HepG2 (cell line): ENCODE measurements around the gene CD300LF. TPM values are rescaled to one million over a fixed set of nuclear protein-coding genes. Genes with fewer than 3 reads are reported as not detected.

ENCODE experiments used
- ATAD3A ChIP-seq: sonication (generic); formaldehyde crosslinking; IDR thresholded peaks from 2 replicates; pipeline ENCODE4 v1.4.0; 2020; ENCODE audit warnings: missing genetic modification reagents
- ATF3 ChIP-seq: sonication (generic); formaldehyde crosslinking; IDR thresholded peaks from 2 replicates; pipeline ENCODE4 v1.4.0; 2020; ENCODE audit warnings: missing genetic modification reagents
- CCDC6 ChIP-seq: sonication (generic); formaldehyde crosslinking; IDR thresholded peaks from 2 replicates; pipeline ENCODE4 v1.8.1; 2022; ENCODE audit warnings: mild to moderate bottlenecking, missing genetic modification reagents, moderate library complexity
- CSRNP2 ChIP-seq: sonication (generic); formaldehyde crosslinking; conservative IDR thresholded peaks from 2 replicates; pipeline ENCODE4 v1.8.0; 2022; ENCODE audit warnings: low read depth, missing genetic modification reagents
- FOSL2 ChIP-seq: sonication (generic); formaldehyde crosslinking; IDR thresholded peaks from 2 replicates; pipeline ENCODE4 v1.4.0; 2020; ENCODE audit warnings: missing genetic modification reagents
- HDAC1 ChIP-seq: sonication (generic); formaldehyde crosslinking; IDR thresholded peaks from 2 replicates; pipeline ENCODE4 v1.5.1; 2020; ENCODE audit warnings: mild to moderate bottlenecking, missing genetic modification reagents
- HNRNPH1 ChIP-seq: fragments of 200-400 bp; formaldehyde crosslinking; optimal IDR thresholded peaks from 2 replicates; pipeline ENCODE3; 2017; ENCODE audit warnings: mild to moderate bottlenecking, low read depth, low read length
- KLF11 ChIP-seq: IDR thresholded peaks from 2 replicates; pipeline ENCODE4 v1.6.1; 2016; ENCODE audit warnings: missing compliant biosample characterization
- KLF6 ChIP-seq: IDR thresholded peaks from 2 replicates; pipeline ENCODE4 v1.8.0; 2016; ENCODE audit warnings: missing biosample characterization, missing genetic modification reagents
- MYC ChIP-seq: sonication (generic); formaldehyde crosslinking; IDR thresholded peaks from 2 replicates; pipeline ENCODE4 v1.9.0; 2021; ENCODE audit warnings: missing genetic modification reagents, borderline replicate concordance
- MYNN ChIP-seq: sonication (generic); formaldehyde crosslinking; IDR thresholded peaks from 2 replicates; pipeline ENCODE4 v1.4.0; 2020; ENCODE audit warnings: mild to moderate bottlenecking, low read depth, missing genetic modification reagents
- NFRKB ChIP-seq: fragments of 450-650 bp; IDR thresholded peaks from 2 replicates; pipeline ENCODE4 v1.6.1; 2017
- NR2F1 ChIP-seq, 2 experiments: fragments of 450-650 bp in 1 of 2; formaldehyde crosslinking in 1 of 2; IDR thresholded peaks; 2 replicates each; pipeline versions ENCODE4 v1.5.0 to v1.6.1; 2016 to 2020; ENCODE audit warnings: mild to moderate bottlenecking in 1 of 2, missing compliant biosample characterization in 1 of 2, missing genetic modification reagents in 1 of 2, moderate library complexity in 1 of 2
- SRF ChIP-seq: IDR thresholded peaks from 2 replicates; pipeline ENCODE4 v1.6.1; 2011; ENCODE audit warnings: mild to moderate bottlenecking, low read depth, low read length, moderate library complexity
- TEAD3 ChIP-seq: optimal IDR thresholded peaks from 2 replicates; pipeline ENCODE3; 2016; ENCODE audit warnings: borderline replicate concordance
- TRIM22 ChIP-seq: fragments of 450-650 bp; IDR thresholded peaks from 2 replicates; pipeline ENCODE4 v1.6.1; 2017
- XRCC5 ChIP-seq: fragments of 200-400 bp; formaldehyde crosslinking; optimal IDR thresholded peaks from 2 replicates; pipeline ENCODE3; 2017; ENCODE audit warnings: mild to moderate bottlenecking, low read length
- ZBTB34 ChIP-seq: sonication (generic); formaldehyde crosslinking; IDR thresholded peaks from 2 replicates; pipeline ENCODE4 v1.8.0; 2022; ENCODE audit warnings: mild to moderate bottlenecking, missing genetic modification reagents
- ZBTB7A ChIP-seq: sonication (generic); formaldehyde crosslinking; IDR thresholded peaks from 2 replicates; pipeline ENCODE4 v1.8.0; 2022; ENCODE audit warnings: mild to moderate bottlenecking, missing genetic modification reagents
- ZFP36 ChIP-seq: fragments of 150-350 bp; IDR thresholded peaks from 2 replicates; pipeline ENCODE4 v1.6.1; 2018; ENCODE audit warnings: borderline replicate concordance, low read length, low read depth; ENCODE audit not compliant: partially characterized antibody
- ZNF251 ChIP-seq: sonication (generic); formaldehyde crosslinking; IDR thresholded peaks from 2 replicates; pipeline ENCODE4 v1.9.0; 2021; ENCODE audit warnings: mild to moderate bottlenecking, missing genetic modification reagents
- polyA plus RNA-seq, 8 experiments: library from polyadenylated mRNA; depleted of rRNA in 3 of 8; stranded (reverse) in 7 of 8; unstranded in 1 of 8; fragments of >200 nt; fragmentation: Illumina TruSeq in 4 of 8; extraction: Trizol in 4 of 8; gene quantifications; 2 replicates each; pipeline versions ENCODE4 v1.2.1 to v1.2.3, GENCODE V29; 2011 to 2016; ENCODE audit warnings: low read depth in 4 of 8, missing spikeins in 1 of 8, mixed read lengths in 1 of 8; ENCODE audit not compliant: insufficient read depth in 1 of 8
- total RNA-seq, 5 experiments: library from RNA; depleted of rRNA; stranded (reverse); fragments of >200 nt; fragmentation: Illumina TruSeq; extraction: Trizol; gene quantifications; 2 replicates each; pipeline ENCODE4 v1.2.3, GENCODE V29; 2016; ENCODE audit warnings: low read depth in 1 of 5
- TF ChIP-seq, protein P1 (sequence below): IDR thresholded peaks from 2 replicates; pipeline ENCODE4 v1.6.1; 2018; ENCODE audit warnings: missing genetic modification reagents, mild to moderate bottlenecking, missing compliant biosample characterization

Gene CD300LF
- total and polyA plus RNA-seq, 2 of the 13 experiments (the other 11 are each of a cell fraction or from before 2014, with no cell fraction given): not detected

DNA sequence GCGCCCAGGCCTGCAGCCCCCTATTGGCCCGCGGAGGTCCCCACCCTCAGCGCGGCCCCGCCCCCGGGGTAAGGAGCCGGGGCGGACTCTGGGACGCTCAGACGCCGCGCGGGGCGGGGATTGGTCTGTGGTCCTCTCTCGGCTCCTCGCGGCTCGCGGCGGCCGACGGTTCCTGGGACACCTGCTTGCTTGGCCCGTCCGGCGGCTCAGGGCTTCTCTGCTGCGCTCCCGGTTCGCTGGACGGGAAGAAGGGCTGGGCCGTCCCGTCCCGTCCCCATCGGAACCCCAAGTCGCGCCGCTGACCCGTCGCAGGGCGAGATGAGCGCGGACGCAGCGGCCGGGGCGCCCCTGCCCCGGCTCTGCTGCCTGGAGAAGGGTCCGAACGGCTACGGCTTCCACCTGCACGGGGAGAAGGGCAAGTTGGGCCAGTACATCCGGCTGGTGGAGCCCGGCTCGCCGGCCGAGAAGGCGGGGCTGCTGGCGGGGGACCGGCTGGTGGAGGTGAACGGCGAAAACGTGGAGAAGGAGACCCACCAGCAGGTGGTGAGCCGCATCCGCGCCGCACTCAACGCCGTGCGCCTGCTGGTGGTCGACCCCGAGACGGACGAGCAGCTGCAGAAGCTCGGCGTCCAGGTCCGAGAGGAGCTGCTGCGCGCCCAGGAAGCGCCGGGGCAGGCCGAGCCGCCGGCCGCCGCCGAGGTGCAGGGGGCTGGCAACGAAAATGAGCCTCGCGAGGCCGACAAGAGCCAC is 36.0 kb upstream of the CD300LF start, which contains the start of gene NHERF1 (continued):
- TF ChIP-seq, protein P1, sequence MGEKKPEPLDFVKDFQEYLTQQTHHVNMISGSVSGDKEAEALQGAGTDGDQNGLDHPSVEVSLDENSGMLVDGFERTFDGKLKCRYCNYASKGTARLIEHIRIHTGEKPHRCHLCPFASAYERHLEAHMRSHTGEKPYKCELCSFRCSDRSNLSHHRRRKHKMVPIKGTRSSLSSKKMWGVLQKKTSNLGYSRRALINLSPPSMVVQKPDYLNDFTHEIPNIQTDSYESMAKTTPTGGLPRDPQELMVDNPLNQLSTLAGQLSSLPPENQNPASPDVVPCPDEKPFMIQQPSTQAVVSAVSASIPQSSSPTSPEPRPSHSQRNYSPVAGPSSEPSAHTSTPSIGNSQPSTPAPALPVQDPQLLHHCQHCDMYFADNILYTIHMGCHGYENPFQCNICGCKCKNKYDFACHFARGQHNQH (CRISPR knock-in tag): peak; percentile 54; the same call in 1 of the 2 replicates
- TF ChIP-seq HNRNPH1: peak; percentile 61
- TF ChIP-seq CCDC6 (CRISPR knock-in tag): peak; percentile 90
- no peak for TF ChIP-seq TEAD3
- TF ChIP-seq XRCC5: peak; percentile 61
- peak; percentile 66; the same call in 1 of the 2 replicates for TF ChIP-seq ZBTB34 (CRISPR knock-in tag)
- TF ChIP-seq SRF: 0 out of 2 replicates have a peak, but pooled peaks have one; percentile 35
- peak; percentile 95 for TF ChIP-seq KLF6 (CRISPR knock-in tag)
- 0 out of 4 replicates have a peak, but pooled peaks of 1 of the 2 experiments have one; percentile 5 for TF ChIP-seq NR2F1 (CRISPR knock-in tag; IDR thresholded peaks at IDR 0.05)
- TF ChIP-seq ZBTB7A: no peak
- TF ChIP-seq FOSL2 (CRISPR knock-in tag): peak; percentile 3; the same call in 1 of the 2 replicates
- TF ChIP-seq HDAC1 (CRISPR knock-in tag): peak; percentile 84
- TF ChIP-seq TRIM22: no peak
- TF ChIP-seq ZFP36: no peak
- TF ChIP-seq KLF11 (CRISPR knock-in tag): peak; percentile 90
- TF ChIP-seq MYC (CRISPR knock-in tag): peak; percentile 69
- TF ChIP-seq ATF3 (CRISPR knock-in tag): peak; percentile 58; the same call in 1 of the 2 replicates
- no peak for TF ChIP-seq ZNF251
- TF ChIP-seq MYNN: no peak; the same call in 1 of the 2 replicates
- TF ChIP-seq ATAD3A (CRISPR knock-in tag): no peak
- TF ChIP-seq CSRNP2: no peak
- TF ChIP-seq NFRKB: no peak
